Transverse colon (tissue), 4 donors: ENCODE data around the gene STMP1. TPM values are rescaled to one million over a fixed set of nuclear protein-coding genes. Genes with fewer than 3 reads are reported as not detected.
"Not testable (repeated sequence)": the region's sequence is repeated elsewhere in the genome, so short reads cannot be mapped to it uniquely, and the experiment has no call there.

Source experiments
- DNase-seq: peaks from one replicate; pipeline ENCODE4 v3.0.0-alpha.2; 2019
- H3K27ac ChIP-seq, 4 donors: fragments of 200-600 bp; sonication (generic); 2 replicates each; pipeline ENCODE4 v1.5.1; 2016 to 2018; ENCODE audit warnings: inconsistent platforms in 4 of 4
- H3K27me3 ChIP-seq: fragments of 200-600 bp; sonication (generic); 2 replicates; pipeline ENCODE4 v1.5.1; 2017; ENCODE audit warnings: inconsistent platforms
- H3K36me3 ChIP-seq, 4 donors: fragments of 200-600 bp; sonication (generic); 2 replicates each; pipeline ENCODE4 v1.5.1; 2017 to 2019; ENCODE audit warnings: inconsistent platforms in 4 of 4
- H3K4me1 ChIP-seq, 4 donors: fragments of 200-600 bp; sonication (generic); 2 replicates each; pipeline ENCODE4 v1.5.1; 2017 to 2020; ENCODE audit warnings: inconsistent platforms in 4 of 4
- H3K4me3 ChIP-seq, 4 donors: fragments of 200-600 bp; sonication (generic); 1 replicate in 1 of 4; 2 replicates in 3 of 4; pipeline versions ENCODE4 v1.5.1 to v1.6.1; 2017 to 2019; ENCODE audit warnings: inconsistent platforms in 4 of 4
- H3K9me3 ChIP-seq, 2 donors: fragments of 200-600 bp; sonication (generic); 2 replicates each; pipeline ENCODE4 v1.5.1; 2017 to 2019; ENCODE audit warnings: inconsistent platforms in 2 of 2
- EP300 ChIP-seq: sonication (generic); formaldehyde crosslinking; IDR thresholded peaks from one replicate; pipeline ENCODE4 v1.6.1; 2017; ENCODE audit warnings: antibody characterized with exemption, low read depth
- POLR2A ChIP-seq: fragments of 450-650 bp; IDR thresholded peaks from one replicate; pipeline ENCODE4 v1.6.1; 2016; ENCODE audit warnings: antibody characterized with exemption, mild to moderate bottlenecking, moderate library complexity
- POLR2AphosphoS5 ChIP-seq, 3 donors: sonication (generic); formaldehyde crosslinking; IDR thresholded peaks; one replicate each; pipeline ENCODE4 v1.6.1; 2016; ENCODE audit warnings: antibody characterized with exemption in 3 of 3
- WGBS, 2 donors: methylation state at CpG; one replicate each; pipeline ENCODE4 v1.1.5; 2018; ENCODE audit warnings: low coverage in 1 of 2; 5-methylcytosine and 5-hydroxymethylcytosine counted together
- in situ Hi-C, 4 donors: fragments of 200-750 bp; cut with MboI; loops; one replicate each; pipeline versions ENCODE4 v1.15.0 to v1.15.1; 2017; ENCODE audit warnings: low sequenced_read_pairs in 3 of 4, low pct_ligation_motif_present in 1 of 4, low pct_unique_long_range_greater_than_20kb in 1 of 4
- intact Hi-C: fragments of 100-400 bp; cut with DNase I; formaldehyde crosslinking; loops from one replicate; pipeline ENCODE4 v1.15.1; 2023; ENCODE audit warnings: low total_unique reads
- total RNA-seq, 4 donors: library from RNA; depleted of rRNA; stranded (reverse); fragments of >200 nt; gene quantifications; one replicate each; pipeline ENCODE4 v1.1.0, GENCODE V29; 2016
- TF ChIP-seq, protein P1 (sequence below), 5 experiments: fragments of 200-600 bp in 3 of 5; fragments of 450-650 bp in 2 of 5; sonication (generic) in 3 of 5; IDR thresholded peaks; 1 replicate in 2 of 5; 2 replicates in 3 of 5; pipeline ENCODE4 v1.5.1; 2016 to 2017; ENCODE audit warnings: antibody characterized with exemption in 5 of 5, inconsistent platforms in 3 of 5, mild to moderate bottlenecking in 2 of 5, moderate library complexity in 1 of 5

STMP1 gene
- total RNA-seq, 4 donors from 2014 or later, result 3.0 to 21.6 (median 12.0) TPM

DNA sequence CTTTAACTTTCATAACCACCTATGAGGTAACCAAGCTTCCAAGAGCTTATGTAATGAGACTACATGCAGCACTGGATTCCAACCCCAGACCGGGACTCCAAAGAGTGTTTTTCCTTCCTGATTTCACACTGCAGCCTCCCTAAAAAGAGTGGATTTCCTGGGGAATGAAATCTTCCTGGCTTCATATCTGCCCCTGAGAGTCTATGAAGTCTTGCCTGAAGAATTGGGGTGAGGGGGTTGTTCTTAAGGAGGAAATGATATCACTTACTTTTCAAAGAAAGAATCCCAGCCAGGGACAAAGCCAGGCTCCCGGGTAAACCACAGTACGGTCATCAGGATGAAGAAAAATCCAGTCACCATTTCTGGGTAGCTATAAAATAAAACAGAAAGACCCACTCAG is 29.7 kb downstream of the STMP1 start:
- intact Hi-C loops, result no loop called here
- Histone ChIP-seq H3K9me3 (no peaks in the 10 kb centered on the region), H3K36me3 (no peaks in the 10 kb centered on the region), H3K27ac (no peak overlapping the region), H3K4me1 (no peaks in the 10 kb centered on the region), H3K27me3 (no peaks in the 10 kb centered on the region), H3K4me3 (no peak overlapping the region)
- DNase-seq, result no peak
- TF ChIP-seq EP300 (no peak), POLR2A (no peak), POLR2AphosphoS5 (IDR thresholded peaks at IDR 0.05) (no peak)
- TF ChIP-seq, protein P1, sequence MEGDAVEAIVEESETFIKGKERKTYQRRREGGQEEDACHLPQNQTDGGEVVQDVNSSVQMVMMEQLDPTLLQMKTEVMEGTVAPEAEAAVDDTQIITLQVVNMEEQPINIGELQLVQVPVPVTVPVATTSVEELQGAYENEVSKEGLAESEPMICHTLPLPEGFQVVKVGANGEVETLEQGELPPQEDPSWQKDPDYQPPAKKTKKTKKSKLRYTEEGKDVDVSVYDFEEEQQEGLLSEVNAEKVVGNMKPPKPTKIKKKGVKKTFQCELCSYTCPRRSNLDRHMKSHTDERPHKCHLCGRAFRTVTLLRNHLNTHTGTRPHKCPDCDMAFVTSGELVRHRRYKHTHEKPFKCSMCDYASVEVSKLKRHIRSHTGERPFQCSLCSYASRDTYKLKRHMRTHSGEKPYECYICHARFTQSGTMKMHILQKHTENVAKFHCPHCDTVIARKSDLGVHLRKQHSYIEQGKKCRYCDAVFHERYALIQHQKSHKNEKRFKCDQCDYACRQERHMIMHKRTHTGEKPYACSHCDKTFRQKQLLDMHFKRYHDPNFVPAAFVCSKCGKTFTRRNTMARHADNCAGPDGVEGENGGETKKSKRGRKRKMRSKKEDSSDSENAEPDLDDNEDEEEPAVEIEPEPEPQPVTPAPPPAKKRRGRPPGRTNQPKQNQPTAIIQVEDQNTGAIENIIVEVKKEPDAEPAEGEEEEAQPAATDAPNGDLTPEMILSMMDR (IDR thresholded peaks at IDR 0.05), result no peak
- 91 to 100% methylated on average over 1 to 3 of the region's 3 CpGs for WGBS, 2 donors
- in situ Hi-C loops, result no loop called here

DNA sequence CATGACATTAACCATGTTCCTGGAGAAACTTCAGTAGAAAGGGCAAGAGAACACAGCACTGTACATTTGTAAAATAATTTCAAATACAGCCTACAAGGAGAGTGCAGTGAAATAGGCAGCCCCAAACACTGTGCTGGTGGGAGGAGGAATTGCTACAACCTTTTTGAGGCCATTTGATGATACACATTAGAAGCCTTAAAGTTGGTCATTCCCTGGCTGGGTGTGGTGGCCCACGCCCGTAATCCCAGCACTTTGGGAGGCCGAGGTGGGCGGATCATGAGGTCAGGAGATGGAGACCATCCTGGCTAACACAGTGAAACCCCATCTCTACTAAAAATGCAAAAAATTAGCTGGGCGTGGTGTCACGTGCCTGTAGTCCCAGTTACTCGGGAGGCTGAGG is 30.3 kb downstream of the STMP1 start:
- H3K36me3 ChIP-seq, DNase-seq, H3K27ac ChIP-seq, H3K9me3 ChIP-seq, H3K27me3 ChIP-seq, H3K4me3 ChIP-seq, intact Hi-C loops, H3K4me1 ChIP-seq, in situ Hi-C loops: not testable (repeated sequence)
- 89% methylated on average over 7 of the region's 7 CpGs; no CpG with 5 or more reads in 1 of the 2 donors for WGBS, 2 donors

DNA sequence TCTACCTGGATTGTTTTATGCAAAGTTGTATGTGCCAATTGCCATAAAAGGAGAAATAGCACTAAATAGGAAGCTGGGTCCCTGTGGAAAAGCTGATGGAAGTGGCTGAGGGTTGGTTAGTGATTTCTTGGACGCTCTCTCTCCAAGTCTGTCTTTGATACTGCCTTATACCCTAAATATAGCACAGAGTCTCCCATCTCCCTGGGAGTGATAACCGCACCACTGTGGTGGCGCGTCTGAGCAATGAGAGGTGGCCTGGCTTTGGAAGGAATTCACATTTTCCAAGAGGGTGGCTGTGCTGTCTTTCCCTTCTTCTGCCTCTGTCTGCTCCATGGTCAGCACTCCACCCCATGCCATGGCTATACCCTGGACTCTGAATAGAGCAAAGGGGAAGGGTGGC is 31.2 kb downstream of the STMP1 start:
- Histone ChIP-seq H3K4me1 (no peaks in the 10 kb centered on the region), H3K27ac (no peak overlapping the region), H3K4me3 (no peak overlapping the region), H3K27me3 (no peaks in the 10 kb centered on the region), H3K36me3 (no peaks in the 10 kb centered on the region), H3K9me3 (no peaks in the 10 kb centered on the region)
- in situ Hi-C loops (no loop called here), intact Hi-C loops (no loop called here)
- no peak for DNase-seq
- 75 to 98% methylated on average over 1 to 4 of the region's 4 CpGs for WGBS, 2 donors
- TF ChIP-seq POLR2AphosphoS5 (IDR thresholded peaks at IDR 0.05), result no peak
- TF ChIP-seq, protein P1 (IDR thresholded peaks at IDR 0.05), result no peak
- no peak for TF ChIP-seq POLR2A
- no peak for TF ChIP-seq EP300

DNA sequence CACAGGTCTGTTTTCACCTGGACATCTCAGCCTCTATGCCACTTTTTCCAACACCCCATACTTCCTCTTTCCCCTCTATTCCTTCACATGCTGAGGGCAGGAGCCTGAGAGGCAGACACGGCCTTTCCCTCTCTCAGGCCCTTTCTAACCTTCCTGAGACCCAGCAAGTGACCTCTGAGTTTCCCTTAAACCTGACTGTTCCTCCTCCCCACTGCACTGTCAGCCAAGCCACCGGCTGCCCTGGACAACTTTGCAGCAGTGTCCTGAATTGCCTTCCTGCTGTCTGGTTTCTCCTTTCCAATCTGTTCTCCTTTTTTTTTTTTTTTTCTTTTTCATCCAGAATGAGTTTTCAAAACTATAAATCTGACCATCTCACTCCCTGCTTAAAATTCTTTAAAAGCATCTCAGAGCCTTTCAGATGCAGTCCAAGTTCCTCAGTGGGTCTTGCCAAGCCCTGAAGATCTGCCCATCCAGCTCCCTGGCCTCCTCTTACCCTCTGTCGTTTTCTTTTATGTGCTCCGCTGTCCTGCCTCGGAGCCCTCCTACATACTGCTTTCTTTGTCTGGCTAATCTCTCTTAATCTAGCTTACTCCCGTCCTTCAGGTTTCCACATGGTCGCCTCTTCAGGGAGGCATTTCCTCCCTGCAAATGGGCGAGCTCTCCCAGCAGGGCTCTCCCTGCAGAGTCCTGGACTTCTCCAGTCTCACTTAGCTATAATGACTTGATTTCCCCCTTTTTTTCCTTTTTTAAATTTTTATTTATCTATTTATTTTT is 35.1 kb downstream of the STMP1 start:
- H3K9me3 ChIP-seq, result no peaks in the 10 kb centered on the region
- H3K4me3 ChIP-seq, result no peak overlapping the region
- no peaks in the 10 kb centered on the region for H3K27me3 ChIP-seq
- H3K27ac ChIP-seq, result no peak overlapping the region
- TF ChIP-seq EP300 (no peak), POLR2A (no peak), POLR2AphosphoS5 (IDR thresholded peaks at IDR 0.05) (no peak)
- TF ChIP-seq, protein P1 (IDR thresholded peaks at IDR 0.05), result no peak
- no peaks in the 10 kb centered on the region for H3K4me1 ChIP-seq
- 68 to 77% methylated on average over 6 to 8 of the region's 8 CpGs for WGBS, 2 donors
- in situ Hi-C loops, result no loop called here
- DNase-seq, result no peak
- intact Hi-C loops, result no loop called here
- H3K36me3 ChIP-seq, result no peaks in the 10 kb centered on the region

DNA sequence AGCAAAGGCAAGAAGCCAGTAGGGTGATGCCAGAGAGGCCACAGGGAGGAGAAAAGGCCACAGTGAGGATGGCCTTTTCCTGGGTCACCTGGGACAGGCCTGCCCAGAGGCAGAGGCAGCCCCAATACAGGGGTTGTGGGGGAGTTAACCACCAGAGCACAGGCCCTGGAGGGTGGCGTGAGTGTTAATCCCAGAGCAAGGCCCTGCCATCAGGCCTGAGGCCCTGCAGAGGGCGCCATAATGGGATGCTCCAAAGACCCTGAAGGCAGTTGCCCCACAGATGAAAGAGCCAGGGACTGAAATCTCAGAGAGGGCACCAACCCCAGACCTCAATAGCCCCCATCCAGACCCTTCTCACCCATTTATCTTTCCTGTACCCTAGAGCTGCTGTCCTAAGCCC is 41.8 kb downstream of the STMP1 start:
- intact Hi-C loops, result no loop called here
- H3K36me3 ChIP-seq, result no peaks in the 10 kb centered on the region
- H3K4me3 ChIP-seq, result no peak overlapping the region
- TF ChIP-seq POLR2A (no peak), POLR2AphosphoS5 (IDR thresholded peaks at IDR 0.05) (no peak), EP300 (no peak)
- TF ChIP-seq, protein P1 (IDR thresholded peaks at IDR 0.05), result no peak
- WGBS, 2 donors, result 68% methylated on average over 2 of the region's 2 CpGs; no CpG with 5 or more reads in 1 of the 2 donors
- H3K27me3 ChIP-seq, result no peaks in the 10 kb centered on the region
- no peak for DNase-seq
- in situ Hi-C loops, result no loop called here
- no peak overlapping the region for H3K27ac ChIP-seq
- no peaks in the 10 kb centered on the region for H3K9me3 ChIP-seq
- H3K4me1 ChIP-seq, result no peaks in the 10 kb centered on the region
